ENCODE measurements around the gene CCDC154.

DNA sequence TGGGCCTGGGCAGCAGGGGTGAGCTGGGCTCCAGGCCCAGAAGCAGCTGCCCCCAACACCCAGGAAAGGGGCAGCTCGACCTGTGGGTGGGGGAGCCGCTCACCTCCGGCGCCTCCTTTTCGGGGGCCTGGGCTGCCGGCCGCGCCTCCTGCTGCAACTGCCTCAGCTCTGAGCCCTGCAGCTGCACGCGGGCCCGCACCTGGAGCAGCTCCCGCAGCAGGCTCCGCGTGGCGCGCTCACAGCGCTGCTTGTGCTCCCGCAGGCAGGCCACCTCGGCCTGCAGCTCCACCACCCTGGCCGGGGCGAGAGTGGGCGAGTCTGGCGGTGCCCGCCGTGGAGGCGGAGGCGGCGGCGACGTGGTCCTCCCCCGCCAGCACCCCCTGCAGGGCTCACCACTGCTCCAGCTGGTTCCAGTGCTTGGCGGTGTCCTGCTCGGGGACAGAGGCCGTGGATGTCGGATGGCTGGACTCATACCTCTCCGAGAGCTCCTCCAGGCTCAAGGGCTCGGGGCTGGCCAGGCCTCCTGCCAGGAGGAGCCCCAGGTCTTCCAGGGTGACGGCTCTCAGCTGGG, 868 bp downstream of the CCDC154 start:
- TF ChIP-seq, protein P1, sequence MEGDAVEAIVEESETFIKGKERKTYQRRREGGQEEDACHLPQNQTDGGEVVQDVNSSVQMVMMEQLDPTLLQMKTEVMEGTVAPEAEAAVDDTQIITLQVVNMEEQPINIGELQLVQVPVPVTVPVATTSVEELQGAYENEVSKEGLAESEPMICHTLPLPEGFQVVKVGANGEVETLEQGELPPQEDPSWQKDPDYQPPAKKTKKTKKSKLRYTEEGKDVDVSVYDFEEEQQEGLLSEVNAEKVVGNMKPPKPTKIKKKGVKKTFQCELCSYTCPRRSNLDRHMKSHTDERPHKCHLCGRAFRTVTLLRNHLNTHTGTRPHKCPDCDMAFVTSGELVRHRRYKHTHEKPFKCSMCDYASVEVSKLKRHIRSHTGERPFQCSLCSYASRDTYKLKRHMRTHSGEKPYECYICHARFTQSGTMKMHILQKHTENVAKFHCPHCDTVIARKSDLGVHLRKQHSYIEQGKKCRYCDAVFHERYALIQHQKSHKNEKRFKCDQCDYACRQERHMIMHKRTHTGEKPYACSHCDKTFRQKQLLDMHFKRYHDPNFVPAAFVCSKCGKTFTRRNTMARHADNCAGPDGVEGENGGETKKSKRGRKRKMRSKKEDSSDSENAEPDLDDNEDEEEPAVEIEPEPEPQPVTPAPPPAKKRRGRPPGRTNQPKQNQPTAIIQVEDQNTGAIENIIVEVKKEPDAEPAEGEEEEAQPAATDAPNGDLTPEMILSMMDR (IDR thresholded peaks at IDR 0.05; ENCODE audit: insufficient read depth, low read length, poor library complexity, severe bottlenecking) = no peak
- TF ChIP-seq EZH2phosphoT487 (conservative IDR thresholded peaks at IDR 0.05; ENCODE audit: low read length) = no peak
